EH (cell line): ENCODE measurements around the gene SMIM5.

ENCODE experiments used
- DNase-seq: peaks from one replicate; pipeline ENCODE4 v3.0.0-alpha.2; 2015; ENCODE audit warnings: low read depth

SMIM5 gene

DNA sequence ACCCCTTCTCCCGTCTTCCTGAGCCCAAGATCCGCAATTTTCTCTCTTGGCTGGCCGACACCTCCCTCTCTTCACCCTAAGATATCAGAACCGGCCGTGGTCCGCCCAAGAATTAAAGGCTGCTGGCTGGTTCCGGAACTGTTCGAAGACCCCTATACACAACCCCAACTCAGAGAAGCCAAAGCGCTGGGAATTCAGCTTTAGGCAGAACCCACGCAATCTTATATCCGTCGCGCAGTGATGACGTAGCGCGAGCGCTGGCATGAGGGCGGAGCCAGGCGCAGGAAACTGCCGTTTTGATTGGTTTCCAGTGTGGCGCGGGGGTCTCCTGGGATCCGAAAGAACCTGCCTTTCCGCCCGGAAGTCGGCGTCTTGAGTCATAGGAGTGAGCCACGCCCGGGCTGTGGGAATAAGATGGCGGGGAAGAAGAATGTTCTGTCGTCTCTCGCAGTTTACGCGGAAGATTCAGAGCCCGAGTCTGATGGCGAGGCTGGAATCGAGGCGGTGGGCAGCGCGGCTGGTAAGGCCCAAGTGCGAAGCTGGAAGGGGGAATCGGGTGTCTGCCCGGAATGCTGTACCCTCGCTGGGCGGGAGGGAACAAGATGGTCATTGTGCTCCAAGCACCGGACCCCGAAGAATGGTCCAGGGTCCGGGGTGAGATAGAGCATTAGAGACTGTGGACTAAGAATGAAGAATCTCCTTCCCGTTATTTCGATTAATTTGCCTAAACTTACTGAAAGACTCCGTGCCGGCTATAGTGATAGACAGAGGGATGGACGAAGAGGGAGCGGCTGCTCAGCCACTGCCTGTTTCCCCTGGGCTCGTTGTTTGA, 33.9 kb downstream of the SMIM5 start, which contains the start of the genes RECQL5 and SAP30BP:
Gene RECQL5 (minus strand): TSS at position 196 of the 832 bp plus-strand sequence. CDS start 597 bp downstream, outside the sequence.
Gene SAP30BP (plus strand): TSS at position 380 of the 832 bp plus-strand sequence. CDS start 35 bp downstream, at position 415.
- DNase-seq, result peak; percentile 98

GRCh38 chr17:75667825-75668224, 34.6 kb downstream of the SMIM5 start:
- no peak for DNase-seq

- no peak for DNase-seq
Measured at GRCh38 chr17:75668489-75668888, 35.3 kb downstream of the SMIM5 start.

- no peak for DNase-seq
Measured at GRCh38 chr17:75670868-75671267, 37.6 kb downstream of the SMIM5 start.

DNA sequence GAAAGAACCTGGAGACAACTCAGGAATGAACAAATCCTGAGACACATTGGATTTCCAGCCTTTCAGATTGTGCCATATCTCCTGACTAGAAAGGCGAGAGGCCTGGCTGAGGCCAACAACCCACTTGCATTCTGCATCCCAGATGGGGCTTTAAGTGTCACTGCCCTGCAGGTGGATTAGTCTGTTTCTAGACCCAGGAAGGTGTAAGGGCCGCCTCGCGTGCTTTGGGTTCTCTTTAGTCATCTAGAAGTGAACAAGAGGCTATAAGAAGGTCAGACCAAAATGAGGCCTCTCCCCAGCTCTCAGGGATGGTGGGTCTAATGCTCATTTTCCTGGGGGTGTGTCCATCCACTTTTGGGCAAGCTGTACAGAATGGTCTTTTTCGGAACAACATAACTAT, 38.8 kb downstream of the SMIM5 start:
- no peak for DNase-seq

DNA sequence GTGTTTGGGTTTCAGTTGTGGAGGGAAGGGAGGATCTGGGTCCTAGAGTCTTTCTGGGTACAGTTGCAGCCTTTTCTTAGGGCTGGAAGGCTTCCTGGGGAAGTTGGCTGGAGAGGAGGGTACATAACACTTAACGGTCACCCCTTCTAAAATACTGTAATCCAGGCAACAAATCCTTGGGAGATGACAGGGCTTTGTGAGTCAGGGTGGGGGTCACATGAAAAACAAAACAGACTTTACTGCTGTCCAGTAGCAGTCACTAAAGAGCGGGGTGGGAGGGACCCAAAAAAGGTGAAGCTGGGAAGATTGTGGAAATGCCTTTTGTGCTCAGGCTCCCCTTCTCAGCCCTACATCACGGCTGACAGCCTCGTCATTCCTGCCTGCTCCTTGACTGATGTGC, 40.3 kb downstream of the SMIM5 start:
- DNase-seq, result no peak

DNA sequence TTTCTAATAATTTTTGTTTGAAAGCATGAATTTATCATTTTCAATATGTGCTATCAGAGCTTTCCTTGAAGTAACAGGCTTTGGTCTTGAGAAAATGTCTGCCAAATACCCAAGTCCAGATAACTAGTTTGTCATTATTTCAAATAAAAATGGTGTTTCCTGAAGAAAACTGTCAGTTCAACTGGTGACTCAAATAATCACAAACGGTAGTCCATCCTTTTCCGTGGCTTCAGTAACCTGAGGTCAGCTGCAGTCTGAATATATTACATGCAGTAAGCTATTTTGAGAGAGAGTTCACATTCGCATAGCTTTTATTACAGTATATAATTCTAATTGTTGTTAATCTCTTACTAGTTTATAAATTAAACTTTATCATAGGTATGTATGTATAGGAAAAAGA, 43.2 kb downstream of the SMIM5 start:
- no peak for DNase-seq

- DNase-seq, result peak; percentile 81
Measured at GRCh38 chr17:75679706-75680211, 46.5 kb downstream of the SMIM5 start.

GRCh38 chr17:75680431-75680830, 47.2 kb downstream of the SMIM5 start:
- DNase-seq, result no peak

- peak; percentile 76 for DNase-seq
Measured at GRCh38 chr17:75681289-75681688, 48.1 kb downstream of the SMIM5 start.

- DNase-seq, result peak; percentile 80
Measured at GRCh38 chr17:75683583-75683982, 50.3 kb downstream of the SMIM5 start.

GRCh38 chr17:75684249-75684648, 51.0 kb downstream of the SMIM5 start:
- peak; percentile 46 for DNase-seq

DNA sequence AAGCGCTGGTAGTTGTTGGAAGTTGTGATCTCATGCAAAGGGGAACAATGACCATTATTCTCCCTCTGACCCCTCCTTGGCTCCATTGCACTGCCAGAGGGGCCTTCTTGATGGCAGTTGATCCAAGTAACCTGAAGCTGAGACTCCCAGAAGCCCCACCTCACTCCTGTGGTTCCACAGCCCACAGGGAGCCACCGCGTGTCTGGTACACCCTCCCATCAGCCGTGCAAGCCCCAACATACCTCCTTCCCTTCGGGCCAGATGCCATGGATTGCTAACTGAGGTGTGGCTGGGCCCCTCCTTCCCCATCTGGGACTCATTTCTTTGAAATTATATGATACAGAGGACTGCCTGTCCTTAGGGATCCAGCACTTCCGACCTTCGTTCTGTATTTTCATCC, 51.7 kb downstream of the SMIM5 start:
- DNase-seq, result peak; percentile 83

DNA sequence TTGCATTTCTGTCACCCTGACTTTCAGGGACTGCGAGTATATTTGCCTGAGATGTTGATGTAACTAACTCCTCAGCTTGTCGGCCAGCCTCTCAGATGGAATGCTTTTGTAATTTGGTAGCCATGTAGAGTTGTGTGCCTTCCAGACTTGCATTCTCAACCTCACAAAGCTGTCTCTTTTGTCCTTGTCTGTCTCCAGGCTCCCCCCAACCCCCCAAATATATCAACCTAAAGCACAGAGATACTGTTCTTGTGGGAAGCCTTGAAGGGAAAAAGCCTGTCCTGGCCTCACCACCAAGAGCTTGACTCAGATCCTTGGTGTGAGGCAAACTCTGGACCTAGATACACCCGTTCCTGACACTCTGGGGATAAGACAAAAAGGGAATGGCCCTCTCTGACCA, 52.3 kb downstream of the SMIM5 start:
- DNase-seq, result peak; percentile 68

GRCh38 chr17:75688209-75688825, 55.1 kb downstream of the SMIM5 start:
- DNase-seq, result peak; percentile 39

DNA sequence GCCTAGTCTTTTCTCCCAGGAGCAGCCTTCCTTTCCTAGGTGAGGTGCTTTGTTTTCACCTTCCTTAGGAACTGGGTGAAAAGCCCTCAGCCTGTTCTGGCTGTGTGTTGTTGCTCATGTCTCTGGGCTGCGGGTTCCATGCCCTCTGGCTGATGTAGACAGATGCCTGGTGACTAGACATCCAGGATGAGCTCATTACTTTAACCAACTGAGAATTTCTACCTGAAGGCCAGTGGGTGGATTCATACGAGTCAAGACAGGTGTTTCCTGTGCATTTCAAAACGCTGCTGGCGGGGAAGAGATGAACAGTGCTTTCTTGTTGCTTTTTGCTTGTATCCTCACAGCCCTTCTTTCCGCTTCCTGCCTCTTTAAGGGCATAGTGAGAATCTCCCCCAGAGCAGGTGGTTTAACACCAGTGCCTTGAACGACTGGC, 56.2 kb downstream of the SMIM5 start:
- DNase-seq, result peak; percentile 23
